ENCODE data around the gene NUDT3.

NUDT3 gene

GRCh38 chr6:34237316-34237721, 155.2 kb downstream of the NUDT3 start:
- no peak for DNase-seq

DNA sequence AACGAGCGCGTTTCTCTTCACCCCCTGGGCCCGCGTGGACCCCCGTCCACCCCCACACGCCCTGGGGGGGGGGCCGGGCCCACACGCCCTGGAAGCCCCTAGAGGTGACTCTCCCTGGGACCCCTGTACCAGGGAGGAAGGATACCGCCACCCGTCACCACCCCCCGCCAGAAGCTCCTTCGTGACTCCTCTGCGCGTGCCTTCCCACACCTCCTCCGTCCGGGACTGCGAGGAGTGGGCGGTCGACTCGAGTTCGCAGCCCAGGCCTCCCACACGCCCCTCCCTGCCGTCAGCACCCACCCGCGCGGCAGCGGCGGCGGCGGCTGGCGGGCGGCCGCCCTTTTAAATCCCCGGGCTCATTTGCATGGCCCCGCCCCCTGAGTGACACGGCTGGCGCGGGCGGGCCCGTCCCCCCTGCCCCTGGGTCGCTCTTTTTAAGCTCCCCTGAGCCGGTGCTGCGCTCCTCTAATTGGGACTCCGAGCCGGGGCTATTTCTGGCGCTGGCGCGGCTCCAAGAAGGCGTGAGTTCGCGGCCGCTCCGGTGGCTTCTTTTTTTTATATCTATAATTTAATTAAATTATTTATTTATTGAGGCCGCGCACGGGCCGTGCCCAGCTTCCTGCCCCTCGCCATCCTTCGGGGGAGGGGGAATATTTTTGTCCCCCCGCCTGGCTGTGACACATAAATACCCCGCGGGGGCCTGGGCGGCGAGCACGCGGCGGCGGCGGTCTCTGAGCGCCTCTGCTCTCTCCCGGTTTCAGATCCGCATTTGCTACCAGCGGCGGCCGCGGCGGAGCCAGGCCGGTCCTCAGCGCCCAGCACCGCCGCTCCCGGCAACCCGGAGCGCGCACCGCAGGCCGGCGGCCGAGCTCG, 155.8 kb downstream of the NUDT3 start, which contains the start of gene HMGA1:
TSS of gene HMGA1 (plus strand) at position 431 of the 873 bp plus-strand sequence. CDS start 3,908 bp downstream, outside the sequence.
- DNase-seq = peak; percentile 47

DNA sequence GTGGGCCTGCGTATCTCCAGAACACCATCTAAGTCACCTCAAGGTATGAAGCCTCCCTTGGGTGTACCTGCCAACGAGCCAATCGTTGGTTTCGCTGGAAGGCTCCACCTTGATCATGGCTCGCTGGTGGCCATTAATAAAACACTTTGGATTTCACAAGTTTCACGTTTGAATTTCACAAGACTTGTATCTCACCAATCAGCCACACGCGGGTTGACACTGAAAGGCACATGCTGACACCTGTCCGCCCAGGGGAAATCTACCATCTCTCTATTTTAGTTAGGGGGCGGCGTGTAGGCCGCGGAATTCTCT, 156.4 kb downstream of the NUDT3 start:
- no peak for DNase-seq

GRCh38 chr6:34235307-34236130, 156.9 kb downstream of the NUDT3 start:
- DNase-seq = no peak

- no peak for DNase-seq
Observed at GRCh38 chr6:34234667-34235306, 157.7 kb downstream of the NUDT3 start.

DNA sequence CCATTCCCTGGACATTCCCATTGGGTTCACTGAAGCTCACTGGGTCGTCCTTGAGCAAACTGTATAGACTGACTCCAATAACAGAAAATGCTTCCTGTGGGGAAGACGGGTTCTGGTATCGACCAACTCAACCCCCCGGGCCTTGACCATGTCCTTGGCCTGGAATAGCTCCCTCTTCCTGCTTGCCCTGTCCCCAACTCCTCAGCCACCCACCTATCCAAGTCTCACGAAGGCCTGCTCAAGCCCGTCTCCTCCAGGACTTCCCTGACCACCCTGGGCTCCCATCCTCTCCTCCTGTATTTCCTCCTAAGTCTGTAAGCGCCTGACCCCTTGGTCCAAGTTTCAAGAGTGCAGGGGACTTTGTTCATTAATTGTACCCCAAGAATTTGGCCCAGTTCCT, 158.6 kb downstream of the NUDT3 start:
- no peak for DNase-seq

DNA sequence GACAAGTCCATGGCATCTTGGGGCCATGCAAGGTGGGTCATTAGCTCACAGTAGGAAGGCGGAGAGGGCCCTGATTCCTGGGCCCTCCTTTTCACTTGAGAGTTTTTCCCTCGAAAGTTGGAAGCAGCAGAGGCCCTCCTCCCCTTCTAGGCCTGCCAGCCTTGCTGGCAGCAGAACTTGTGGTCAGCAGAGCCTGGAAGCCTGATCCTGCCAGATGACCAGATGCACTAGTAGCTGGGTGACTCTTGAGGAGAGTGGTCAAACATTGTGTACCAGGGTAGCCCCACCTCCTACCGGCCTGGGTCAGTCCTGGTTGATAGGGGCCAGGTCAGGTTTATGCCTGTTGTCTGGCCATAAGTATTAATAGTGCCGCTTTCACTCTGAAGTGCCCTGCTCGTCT, 159.6 kb downstream of the NUDT3 start:
- no peak for DNase-seq

- DNase-seq = no peak
Observed at GRCh38 chr6:34231566-34232336, 160.7 kb downstream of the NUDT3 start.

DNA sequence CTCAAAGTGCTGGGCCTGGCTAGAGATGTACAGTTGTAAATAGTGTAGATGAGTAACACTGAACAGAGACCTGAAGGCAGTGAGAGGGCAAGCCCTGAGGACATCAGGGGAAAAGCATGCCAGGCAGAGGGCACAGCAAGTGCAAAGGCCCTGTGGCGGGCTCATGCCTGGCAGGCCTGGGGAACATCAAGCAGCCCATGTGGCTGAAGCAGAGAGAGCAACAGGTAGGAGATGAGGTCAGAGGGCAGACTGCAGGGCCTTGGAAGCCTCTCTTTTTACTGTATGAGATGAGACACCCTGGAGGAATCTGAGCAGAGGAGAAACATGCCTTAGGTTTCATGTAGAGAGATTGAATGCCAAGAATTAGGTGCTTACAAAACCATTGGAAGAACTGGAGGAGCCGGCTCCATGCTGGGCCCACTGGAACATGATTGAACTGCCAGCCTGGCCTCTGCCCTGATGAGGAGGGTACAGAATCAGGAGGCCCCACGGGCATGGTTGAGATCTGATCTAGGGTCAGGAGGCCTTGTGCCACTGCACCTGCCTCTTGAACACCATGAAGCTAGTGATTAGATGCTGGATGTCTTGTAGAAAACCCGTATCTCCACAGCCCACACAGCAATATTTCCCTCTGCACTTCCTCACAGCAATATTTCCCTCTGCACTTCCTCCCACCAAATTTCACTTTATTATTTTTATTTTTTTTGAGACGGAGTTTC, 161.7 kb downstream of the NUDT3 start:
- no peak for DNase-seq

GRCh38 chr6:34229877-34230276, 162.6 kb downstream of the NUDT3 start:
- DNase-seq = no peak

Data from NCI-H1436 treated with DMSO at 0.1 percent for 48 hours (cell line).